ENCODE data around the gene CD274. TPM values are rescaled to one million over a fixed set of nuclear protein-coding genes. Genes with fewer than 3 reads are reported as not detected.

CD274 gene
- total and polyA plus RNA-seq, 4 experiments from 2014 or later, result 7.9 to 23.0 (median 13.5) TPM

Other genes with a start within 250 kb of the CD274 start
- not detected for gene INSL4, start 219.1 kb upstream of the CD274 start, total RNA-seq
- gene INSL4, start 219.1 kb upstream of the CD274 start, polyA plus RNA-seq, result not detected
- gene RLN2, start 145.8 kb upstream of the CD274 start, total RNA-seq, result 1 to 10 TPM; 3.5 to 5.4 TPM
- 1 to 10 TPM; 7.5 to 8.5 TPM for gene RLN2, start 145.8 kb upstream of the CD274 start, polyA plus RNA-seq
- 1 to 10 TPM; 5.9 to 7.2 TPM for gene RLN1, start 110.7 kb upstream of the CD274 start, total RNA-seq
- 1 to 10 TPM; 2.4 to 3.6 TPM for gene RLN1, start 110.7 kb upstream of the CD274 start, polyA plus RNA-seq
- 10 to 100 TPM; 20.0 to 21.7 TPM for gene PLGRKT, start 12.6 kb upstream of the CD274 start, total RNA-seq
- gene PLGRKT, start 12.6 kb upstream of the CD274 start, polyA plus RNA-seq, result 100 to 1,000 TPM in 1 of 2 donors, 10 to 100 TPM in 1; 44.3 to 101 TPM
- gene PDCD1LG2, start 60.0 kb downstream of the CD274 start, total RNA-seq, result 1 to 10 TPM in 1 of 2 experiments, under 1 TPM in 1; 0.90 to 1.1 TPM
- 1 to 10 TPM; 1.1 TPM for gene PDCD1LG2, start 60.0 kb downstream of the CD274 start, polyA plus RNA-seq
- gene RIC1, start 178.6 kb downstream of the CD274 start, total RNA-seq, result 10 to 100 TPM; 26.3 to 27.1 TPM
- gene RIC1, start 178.6 kb downstream of the CD274 start, polyA plus RNA-seq, result 1 to 10 TPM; 2.4 to 7.6 TPM